ENCODE measurements around the gene NAP1L1.

DNA sequence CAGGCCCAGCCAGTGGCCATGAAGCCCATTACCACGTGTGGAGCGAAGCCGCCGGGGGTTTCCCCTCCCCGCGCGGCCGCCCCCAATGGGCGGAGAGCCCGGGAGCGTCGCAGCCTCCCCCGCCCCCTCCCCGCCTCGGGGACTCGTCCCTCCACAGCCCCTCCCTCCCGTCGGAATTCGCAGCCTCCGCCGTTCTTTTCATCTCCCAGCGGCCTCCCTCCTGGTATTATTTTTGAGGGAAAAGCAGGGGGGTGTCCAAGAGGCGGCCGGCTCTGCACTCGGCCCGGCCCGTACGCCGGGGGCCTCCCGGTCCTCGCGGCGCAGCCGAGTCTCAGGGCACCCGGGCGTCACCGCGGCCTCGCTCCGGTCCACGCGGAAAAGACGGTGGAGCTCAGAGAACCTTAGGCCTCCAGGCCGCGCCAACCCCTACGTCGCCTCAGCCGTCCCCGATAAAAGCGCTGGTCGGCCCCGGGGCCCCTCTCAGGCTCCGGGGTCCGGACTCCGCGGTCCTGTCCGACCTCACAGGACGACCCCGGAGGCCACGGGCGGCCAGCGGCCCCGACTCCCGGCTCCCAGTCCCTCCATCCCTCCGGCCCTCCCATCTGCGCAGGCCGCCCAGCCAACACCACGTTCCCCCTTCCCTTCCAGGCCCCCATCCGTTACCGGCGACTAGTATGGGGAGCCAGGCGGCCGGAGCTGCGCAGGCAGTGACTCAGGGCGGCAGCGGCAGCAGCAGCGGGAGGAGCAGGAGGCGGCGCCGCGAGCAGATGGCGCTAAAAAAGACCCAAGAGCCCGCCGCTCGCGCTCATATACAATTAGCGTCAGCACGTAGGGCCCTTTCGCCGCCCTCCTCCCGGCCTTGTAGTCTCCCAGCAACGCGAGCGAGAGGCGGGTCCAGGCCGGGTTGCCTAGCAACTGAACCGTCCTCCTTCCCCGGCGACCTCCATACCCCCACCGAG, at the start of gene NAP1L1:
- TF ChIP-seq EZH2 (optimal IDR thresholded peaks at IDR 0.05; ENCODE audit: low read depth, low read length): no peak
- TF ChIP-seq, protein P1, sequence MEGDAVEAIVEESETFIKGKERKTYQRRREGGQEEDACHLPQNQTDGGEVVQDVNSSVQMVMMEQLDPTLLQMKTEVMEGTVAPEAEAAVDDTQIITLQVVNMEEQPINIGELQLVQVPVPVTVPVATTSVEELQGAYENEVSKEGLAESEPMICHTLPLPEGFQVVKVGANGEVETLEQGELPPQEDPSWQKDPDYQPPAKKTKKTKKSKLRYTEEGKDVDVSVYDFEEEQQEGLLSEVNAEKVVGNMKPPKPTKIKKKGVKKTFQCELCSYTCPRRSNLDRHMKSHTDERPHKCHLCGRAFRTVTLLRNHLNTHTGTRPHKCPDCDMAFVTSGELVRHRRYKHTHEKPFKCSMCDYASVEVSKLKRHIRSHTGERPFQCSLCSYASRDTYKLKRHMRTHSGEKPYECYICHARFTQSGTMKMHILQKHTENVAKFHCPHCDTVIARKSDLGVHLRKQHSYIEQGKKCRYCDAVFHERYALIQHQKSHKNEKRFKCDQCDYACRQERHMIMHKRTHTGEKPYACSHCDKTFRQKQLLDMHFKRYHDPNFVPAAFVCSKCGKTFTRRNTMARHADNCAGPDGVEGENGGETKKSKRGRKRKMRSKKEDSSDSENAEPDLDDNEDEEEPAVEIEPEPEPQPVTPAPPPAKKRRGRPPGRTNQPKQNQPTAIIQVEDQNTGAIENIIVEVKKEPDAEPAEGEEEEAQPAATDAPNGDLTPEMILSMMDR (IDR thresholded peaks at IDR 0.05; ENCODE audit: low read length): no peak
- TF ChIP-seq EZH2phosphoT487 (IDR thresholded peaks at IDR 0.05; ENCODE audit: low read length): no peak
